WTC11 (cell line): ENCODE results near the gene LPCAT4. TPM values are rescaled to one million over a fixed set of nuclear protein-coding genes. Genes with fewer than 3 reads are reported as not detected.

ENCODE experiments used
- ATAC-seq: fragments of 200-7000 bp; cut with Tn5 transposase; 2 replicates; pipeline ENCODE4 v1.10.0; 2021; ENCODE audit warnings: mild to moderate bottlenecking, moderate library complexity
- CTCF ChIA-PET: fragments of 300-600 bp; sonication (Branson Sonifier 250); formaldehyde crosslinking; loops from one replicate; lab custom pipeline; 2021; ENCODE audit warnings: antibody characterized with exemption; lab: Charles Lee
- POLR2A ChIA-PET: fragments of 350-600 bp; sonication (Branson Sonifier 250); formaldehyde crosslinking; loops from one replicate; lab custom pipeline; 2021; ENCODE audit warnings: antibody characterized with exemption; lab: Charles Lee
- DNase-seq: peaks from one replicate; pipeline ENCODE4 v3.0.0; 2021; ENCODE audit warnings: low spot score
- H3K27ac Mint-ChIP-seq: 2 replicates; pipeline ENCODE4 v1.8.0; 2021; ENCODE audit warnings: mixed read lengths
- H3K27me3 Mint-ChIP-seq: 2 replicates; pipeline ENCODE4 v1.8.0; 2021; ENCODE audit warnings: low read depth, mild to moderate bottlenecking, moderate library complexity, mixed read lengths
- H3K36me3 Mint-ChIP-seq: 2 replicates; pipeline ENCODE4 v1.8.0; 2021; ENCODE audit warnings: mixed read lengths
- H3K4me1 Mint-ChIP-seq: 2 replicates; pipeline ENCODE4 v1.8.0; 2022; ENCODE audit warnings: mixed read lengths
- H3K4me3 Mint-ChIP-seq: 2 replicates; pipeline ENCODE4 v1.8.0; 2021; ENCODE audit warnings: mild to moderate bottlenecking, moderate library complexity, mixed read lengths
- H3K9me3 Mint-ChIP-seq: 2 replicates; pipeline ENCODE4 v1.8.0; 2021; ENCODE audit warnings: mixed read lengths
- ATF2 ChIP-seq: sonication (generic); formaldehyde crosslinking; IDR thresholded peaks from 2 replicates; pipeline ENCODE4 v1.8.1; 2022; ENCODE audit warnings: low read depth, missing genetic modification reagents, borderline replicate concordance
- ESRRA ChIP-seq: sonication (generic); formaldehyde crosslinking; IDR thresholded peaks from 2 replicates; pipeline ENCODE4 v1.8.1; 2022; ENCODE audit warnings: mild to moderate bottlenecking, missing genetic modification reagents, borderline replicate concordance
- ETV6 ChIP-seq: sonication (generic); formaldehyde crosslinking; IDR thresholded peaks from 2 replicates; pipeline ENCODE4 v1.8.1; 2022; ENCODE audit warnings: mild to moderate bottlenecking, missing genetic modification reagents
- GRHL2 ChIP-seq: fragments of 250-450 bp; sonication (Bioruptor Pico); IDR thresholded peaks from 2 replicates; pipeline ENCODE4 v1.8.0; 2022; ENCODE audit warnings: mild to moderate bottlenecking, moderate library complexity; ENCODE audit not compliant: insufficient replicate concordance, severe bottlenecking
- MXD4 ChIP-seq: fragments of 250-450 bp; sonication (Bioruptor Pico); IDR thresholded peaks from 2 replicates; pipeline ENCODE4 v1.8.0; 2021; ENCODE audit warnings: mild to moderate bottlenecking, moderate library complexity, borderline replicate concordance
- NR2C2 ChIP-seq: sonication (generic); formaldehyde crosslinking; IDR thresholded peaks from 2 replicates; pipeline ENCODE4 v1.8.0; 2022; ENCODE audit warnings: mild to moderate bottlenecking, missing genetic modification reagents
- ZNF232 ChIP-seq: sonication (generic); formaldehyde crosslinking; IDR thresholded peaks from 2 replicates; pipeline ENCODE4 v1.8.0; 2022; ENCODE audit warnings: mild to moderate bottlenecking, missing genetic modification reagents
- ZNF512 ChIP-seq: sonication (generic); formaldehyde crosslinking; IDR thresholded peaks from 2 replicates; pipeline ENCODE4 v1.8.1; 2022; ENCODE audit warnings: missing genetic modification reagents, borderline replicate concordance
- ZNF532 ChIP-seq: fragments of 250-450 bp; sonication (Bioruptor Pico); IDR thresholded peaks from 2 replicates; pipeline ENCODE4 v1.9.0; 2021; ENCODE audit warnings: mild to moderate bottlenecking, borderline replicate concordance
- total RNA-seq: library from RNA; stranded (reverse); gene quantifications from 3 replicates; pipeline ENCODE4 v1.2.3, GENCODE V29; 2021
- TF ChIP-seq, protein P1 (sequence below): sonication (generic); formaldehyde crosslinking; IDR thresholded peaks from 2 replicates; pipeline ENCODE4 v1.8.0; 2023; ENCODE audit warnings: mild to moderate bottlenecking, missing genetic modification reagents
- TF ChIP-seq, protein P2 (sequence below): fragments of 250-450 bp; sonication (Bioruptor Pico); conservative IDR thresholded peaks from 2 replicates; pipeline ENCODE4 v1.9.0; 2021; ENCODE audit warnings: mild to moderate bottlenecking

The LPCAT4 gene
- total RNA-seq, 1 experiment from 2014 or later, result 97.2 TPM

- H3K4me3 Mint-ChIP-seq, result peak overlapping the region; percentile 19; the same call in 1 of the 2 replicates
These were observed 27.1 kb downstream of the LPCAT4 start for GRCh38 chr15:34339946-34340345.

More at GRCh38 chr15:34339946-34340345, 27.1 kb downstream of the LPCAT4 start:
- Mint-ChIP-seq H3K27ac (peak overlapping the region; percentile 60; the same call in 1 of the 2 replicates), H3K4me1 (peaks cover 27% of the 10 kb centered on the region)
- no peak for DNase-seq
- POLR2A ChIA-PET, result no interaction called here
- TF ChIP-seq, protein P1, sequence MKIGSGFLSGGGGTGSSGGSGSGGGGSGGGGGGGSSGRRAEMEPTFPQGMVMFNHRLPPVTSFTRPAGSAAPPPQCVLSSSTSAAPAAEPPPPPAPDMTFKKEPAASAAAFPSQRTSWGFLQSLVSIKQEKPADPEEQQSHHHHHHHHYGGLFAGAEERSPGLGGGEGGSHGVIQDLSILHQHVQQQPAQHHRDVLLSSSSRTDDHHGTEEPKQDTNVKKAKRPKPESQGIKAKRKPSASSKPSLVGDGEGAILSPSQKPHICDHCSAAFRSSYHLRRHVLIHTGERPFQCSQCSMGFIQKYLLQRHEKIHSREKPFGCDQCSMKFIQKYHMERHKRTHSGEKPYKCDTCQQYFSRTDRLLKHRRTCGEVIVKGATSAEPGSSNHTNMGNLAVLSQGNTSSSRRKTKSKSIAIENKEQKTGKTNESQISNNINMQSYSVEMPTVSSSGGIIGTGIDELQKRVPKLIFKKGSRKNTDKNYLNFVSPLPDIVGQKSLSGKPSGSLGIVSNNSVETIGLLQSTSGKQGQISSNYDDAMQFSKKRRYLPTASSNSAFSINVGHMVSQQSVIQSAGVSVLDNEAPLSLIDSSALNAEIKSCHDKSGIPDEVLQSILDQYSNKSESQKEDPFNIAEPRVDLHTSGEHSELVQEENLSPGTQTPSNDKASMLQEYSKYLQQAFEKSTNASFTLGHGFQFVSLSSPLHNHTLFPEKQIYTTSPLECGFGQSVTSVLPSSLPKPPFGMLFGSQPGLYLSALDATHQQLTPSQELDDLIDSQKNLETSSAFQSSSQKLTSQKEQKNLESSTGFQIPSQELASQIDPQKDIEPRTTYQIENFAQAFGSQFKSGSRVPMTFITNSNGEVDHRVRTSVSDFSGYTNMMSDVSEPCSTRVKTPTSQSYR (CRISPR knock-in tag), result no peak
- no peak for TF ChIP-seq ESRRA (CRISPR knock-in tag)
- TF ChIP-seq ATF2 (CRISPR knock-in tag), result no peak
- no peak for TF ChIP-seq ZNF532 (CRISPR knock-in tag)
- no peak for TF ChIP-seq NR2C2 (CRISPR knock-in tag)
- TF ChIP-seq ZNF512, result no peak
- no peak for TF ChIP-seq ETV6 (CRISPR knock-in tag)
- TF ChIP-seq GRHL2 (CRISPR knock-in tag), result no peak
- TF ChIP-seq, protein P2, sequence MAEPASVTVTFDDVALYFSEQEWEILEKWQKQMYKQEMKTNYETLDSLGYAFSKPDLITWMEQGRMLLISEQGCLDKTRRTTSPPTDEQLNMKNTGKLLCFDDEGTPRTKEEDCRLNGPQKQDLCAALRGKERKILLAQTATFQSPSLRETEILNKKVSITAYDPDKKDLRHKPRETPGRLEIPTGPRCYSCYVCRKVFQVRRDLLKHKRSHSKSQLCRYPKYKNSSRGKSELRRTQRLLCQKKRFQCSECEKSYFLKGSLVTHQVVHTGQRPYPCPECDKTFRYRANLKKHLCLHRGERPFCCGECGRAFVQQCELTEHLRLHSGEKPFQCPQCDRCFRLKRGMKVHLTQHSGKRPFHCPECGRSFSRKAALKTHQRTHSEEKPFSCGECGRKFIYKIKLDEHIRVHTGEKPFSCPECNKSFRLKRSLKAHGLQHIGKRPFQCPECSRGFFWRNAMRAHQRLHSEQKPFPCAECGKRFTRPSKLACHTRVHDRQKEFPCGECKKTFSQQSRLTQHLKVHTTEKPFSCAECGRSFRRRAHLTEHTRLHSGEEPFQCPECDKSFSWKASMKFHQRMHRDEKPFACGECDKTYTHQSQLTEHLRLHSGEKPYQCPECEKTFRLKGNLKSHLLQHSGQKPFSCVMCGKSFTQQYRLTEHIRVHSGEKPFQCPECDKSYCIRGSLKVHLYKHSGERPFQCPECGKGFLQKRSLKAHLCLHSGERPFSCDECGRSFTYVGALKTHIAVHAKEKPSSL (CRISPR knock-in tag), result no peak
- no peak for TF ChIP-seq ZNF232 (CRISPR knock-in tag)
- TF ChIP-seq MXD4 (CRISPR knock-in tag), result no peak
- TF ChIP-seq, all 79 proteins: peak for 0
- CTCF ChIA-PET, result no interaction called here
- H3K9me3 Mint-ChIP-seq, result no peaks in the 10 kb centered on the region
- ATAC-seq, result no peak
- peaks cover 25% of the 10 kb centered on the region for H3K36me3 Mint-ChIP-seq
- peaks cover 6% of the 10 kb centered on the region for H3K27me3 Mint-ChIP-seq
